Measurements from ENCODE around the gene C2CD4D.
A peak's percentile ranks its signal among the peaks of the same experiment; 100 is the strongest.

The C2CD4D gene

DNA sequence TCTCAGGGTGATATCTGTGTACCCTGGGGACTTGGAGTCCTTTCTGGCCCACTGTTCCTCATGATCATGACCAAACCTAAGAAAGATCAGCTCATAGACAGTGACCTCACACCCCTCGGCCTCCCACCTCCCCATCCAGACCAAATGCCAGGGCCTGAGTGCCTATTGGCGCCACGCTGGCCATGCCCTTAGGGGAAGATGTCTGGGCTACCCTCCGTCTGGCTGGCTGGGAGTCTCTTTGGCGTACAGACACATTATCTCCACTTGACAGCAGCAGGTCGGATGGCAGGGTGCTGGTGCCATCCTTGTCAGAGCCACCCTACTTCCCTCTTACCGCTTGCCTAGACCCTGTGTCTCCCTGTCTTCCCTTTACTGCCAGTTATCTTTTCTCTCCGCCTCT lies 16.4 kb downstream of the C2CD4D start:
- POLR2A ChIA-PET = interaction anchor here (1.0 kb wide), 1 partner anchor 60 kb away, joined by 3 read pairs; the partner anchor contains the start of gene MRPL9
- H3K4me1 ChIP-seq (ENCODE audit: control insufficient read depth, insufficient read depth, low read length) = no peaks in the 10 kb centered on the region
- H3K36me3 ChIP-seq (ENCODE audit: control insufficient read depth in 2 of 2, insufficient read depth in 1 of 2, low read length in 2 of 2) = no peaks in the 10 kb centered on the region
- no peaks in the 10 kb centered on the region for H3K9me3 ChIP-seq (ENCODE audit: control insufficient read depth, insufficient read depth, low read depth, low read length)
- no peak overlapping the region for H3K27ac ChIP-seq (ENCODE audit: extremely low read depth, low read depth, low read length)
- CTCF ChIA-PET = interaction anchor here (1.8 kb wide), 1 partner anchor 13 kb away, joined by 6 read pairs; no protein-coding TSS in a partner anchor
- no peak for TF ChIP-seq ZNF404 (tag by site-specific recombination; IDR thresholded peaks at IDR 0.05)
- TF ChIP-seq HOXA7 (CRISPR knock-in tag; IDR thresholded peaks at IDR 0.05; ENCODE audit: borderline replicate concordance) = no peak
- no peak for TF ChIP-seq ZNF830 (tag by site-specific recombination; IDR thresholded peaks at IDR 0.05; ENCODE audit: low read depth)
- TF ChIP-seq ZNF76 (tag by site-specific recombination; IDR thresholded peaks at IDR 0.05; ENCODE audit: borderline replicate concordance, low read depth) = no peak
- TF ChIP-seq ZNF792 (tag by site-specific recombination; IDR thresholded peaks at IDR 0.05) = no peak
- TF ChIP-seq GLI2 (tag by site-specific recombination; IDR thresholded peaks at IDR 0.05; ENCODE audit: borderline replicate concordance, low read depth) = no peak
- TF ChIP-seq ZNF10 (tag by site-specific recombination; IDR thresholded peaks at IDR 0.05) = no peak
- TF ChIP-seq ZNF621 (tag by site-specific recombination; IDR thresholded peaks at IDR 0.05) = no peak
- TF ChIP-seq PRDM1 (tag by site-specific recombination; IDR thresholded peaks at IDR 0.05) = no peak
- no peak for TF ChIP-seq ZNF555 (tag by site-specific recombination; conservative IDR thresholded peaks at IDR 0.05)
- TF ChIP-seq ZNF391 (tag by site-specific recombination; IDR thresholded peaks at IDR 0.05; ENCODE audit: borderline replicate concordance, low read depth) = no peak
- TF ChIP-seq ZNF112 (tag by site-specific recombination; IDR thresholded peaks at IDR 0.05) = no peak
- TF ChIP-seq, protein P1, sequence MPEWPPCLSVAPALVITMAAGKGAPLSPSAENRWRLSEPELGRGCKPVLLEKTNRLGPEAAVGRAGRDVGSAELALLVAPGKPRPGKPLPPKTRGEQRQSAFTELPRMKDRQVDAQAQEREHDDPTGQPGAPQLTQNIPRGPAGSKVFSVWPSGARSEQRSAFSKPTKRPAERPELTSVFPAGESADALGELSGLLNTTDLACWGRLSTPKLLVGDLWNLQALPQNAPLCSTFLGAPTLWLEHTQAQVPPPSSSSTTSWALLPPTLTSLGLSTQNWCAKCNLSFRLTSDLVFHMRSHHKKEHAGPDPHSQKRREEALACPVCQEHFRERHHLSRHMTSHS (tag by site-specific recombination; IDR thresholded peaks at IDR 0.05) = no peak
- H3K4me3 ChIP-seq (ENCODE audit: low read depth, low read length) = no peak overlapping the region

DNA sequence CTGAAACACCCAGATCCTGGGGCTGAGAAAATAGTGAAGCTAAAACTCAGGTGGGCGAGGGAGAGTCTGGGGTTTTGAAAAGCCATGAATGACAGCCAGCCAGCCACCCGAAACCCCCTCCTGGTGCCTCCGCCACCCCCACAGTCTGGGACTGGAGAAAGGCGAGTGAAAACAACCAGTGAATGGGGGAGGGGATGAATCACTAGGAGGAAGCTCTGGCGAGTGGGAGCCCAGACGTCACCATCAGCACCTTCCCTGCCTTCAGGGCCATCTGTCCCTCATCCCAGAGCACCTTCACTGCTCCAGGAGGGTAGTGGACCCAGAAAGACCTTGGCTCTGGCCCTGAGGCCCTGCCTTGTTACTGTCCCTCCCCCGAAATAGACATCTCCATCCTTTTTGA lies 17.2 kb downstream of the C2CD4D start:
- Histone ChIP-seq H3K4me1 (ENCODE audit: control insufficient read depth, insufficient read depth, low read length) (no peaks in the 10 kb centered on the region), H3K27ac (ENCODE audit: extremely low read depth, low read depth, low read length) (no peak overlapping the region), H3K9me3 (ENCODE audit: control insufficient read depth, insufficient read depth, low read depth, low read length) (no peaks in the 10 kb centered on the region), H3K4me3 (ENCODE audit: low read depth, low read length) (no peak overlapping the region), H3K36me3 (ENCODE audit: control insufficient read depth in 2 of 2, insufficient read depth in 1 of 2, low read length in 2 of 2) (no peaks in the 10 kb centered on the region)
- ChIA-PET CTCF (interaction anchor here (1.8 kb wide), 1 partner anchor 14 kb away, joined by 6 read pairs; no protein-coding TSS in a partner anchor), POLR2A (interaction anchor here (1.0 kb wide), 1 partner anchor 60 kb away, joined by 3 read pairs; the partner anchor contains the start of gene MRPL9)
- peak; percentile 82 for TF ChIP-seq ZFHX2 (tag by site-specific recombination; conservative IDR thresholded peaks at IDR 0.05)
- no peak for TF ChIP-seq ZNF76 (tag by site-specific recombination; IDR thresholded peaks at IDR 0.05; ENCODE audit: borderline replicate concordance, low read depth)
- TF ChIP-seq PRDM1 (tag by site-specific recombination; IDR thresholded peaks at IDR 0.05) = 0 out of 2 replicates have a peak, but pooled peaks have one; percentile 34
- TF ChIP-seq EGR2 (tag by site-specific recombination; IDR thresholded peaks at IDR 0.05; ENCODE audit: low read depth) = peak; percentile 92

DNA sequence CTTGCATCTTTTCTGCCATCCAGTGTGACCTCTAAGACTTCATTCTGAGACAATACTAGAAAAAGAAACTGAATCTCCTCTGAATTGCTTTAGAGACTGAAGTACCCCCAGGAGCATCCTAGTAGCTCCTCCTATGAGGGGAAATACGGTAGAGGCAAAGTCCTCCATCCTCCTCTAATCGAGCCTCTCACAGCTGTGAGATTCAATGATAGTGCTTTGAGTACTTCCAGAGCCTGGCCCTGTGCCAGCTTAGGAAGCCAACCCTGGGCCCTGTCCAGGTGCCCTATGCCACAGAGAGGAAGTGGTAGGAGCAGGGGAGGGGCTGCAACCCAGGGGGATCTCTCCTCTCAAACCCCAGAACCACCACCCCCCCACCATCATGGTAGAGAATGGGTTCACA lies 18.7 kb downstream of the C2CD4D start:
- POLR2A ChIA-PET = interaction anchor here (0.7 kb wide), 1 partner anchor 402 kb away, joined by 3 read pairs; no protein-coding TSS in a partner anchor
- Histone ChIP-seq H3K9me3 (ENCODE audit: control insufficient read depth, insufficient read depth, low read depth, low read length) (no peaks in the 10 kb centered on the region), H3K4me3 (ENCODE audit: low read depth, low read length) (no peak overlapping the region), H3K27ac (ENCODE audit: extremely low read depth, low read depth, low read length) (no peak overlapping the region), H3K4me1 (ENCODE audit: control insufficient read depth, insufficient read depth, low read length) (no peaks in the 10 kb centered on the region), H3K36me3 (ENCODE audit: control insufficient read depth in 2 of 2, insufficient read depth in 1 of 2, low read length in 2 of 2) (no peaks in the 10 kb centered on the region)
- CTCF ChIA-PET = interaction anchor here (0.8 to 2.0 kb wide), 2 partner anchors 15 to 721 kb away, joined by 3 to 10 read pairs; no protein-coding TSS in a partner anchor
- TF ChIP-seq ZNF558 (tag by site-specific recombination; IDR thresholded peaks at IDR 0.05) = no peak
- TF ChIP-seq ZNF416 (tag by site-specific recombination; IDR thresholded peaks at IDR 0.05) = no peak
- TF ChIP-seq BCL11B (tag by site-specific recombination; IDR thresholded peaks at IDR 0.05; ENCODE audit: low read depth) = no peak
- no peak for TF ChIP-seq ZNF510 (tag by site-specific recombination; IDR thresholded peaks at IDR 0.05; ENCODE audit: insufficient replicate concordance)
- TF ChIP-seq, protein P2, sequence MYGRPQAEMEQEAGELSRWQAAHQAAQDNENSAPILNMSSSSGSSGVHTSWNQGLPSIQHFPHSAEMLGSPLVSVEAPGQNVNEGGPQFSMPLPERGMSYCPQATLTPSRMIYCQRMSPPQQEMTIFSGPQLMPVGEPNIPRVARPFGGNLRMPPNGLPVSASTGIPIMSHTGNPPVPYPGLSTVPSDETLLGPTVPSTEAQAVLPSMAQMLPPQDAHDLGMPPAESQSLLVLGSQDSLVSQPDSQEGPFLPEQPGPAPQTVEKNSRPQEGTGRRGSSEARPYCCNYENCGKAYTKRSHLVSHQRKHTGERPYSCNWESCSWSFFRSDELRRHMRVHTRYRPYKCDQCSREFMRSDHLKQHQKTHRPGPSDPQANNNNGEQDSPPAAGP (tag by site-specific recombination; IDR thresholded peaks at IDR 0.05) = no peak
- no peak for TF ChIP-seq ZNF132 (tag by site-specific recombination; IDR thresholded peaks at IDR 0.05; ENCODE audit: borderline replicate concordance)
- no peak for TF ChIP-seq YY1 (tag by site-specific recombination; IDR thresholded peaks at IDR 0.05)

Data from HEK293 (cell line).